ENCODE results near the gene FANCE.

FANCE gene, protein sequence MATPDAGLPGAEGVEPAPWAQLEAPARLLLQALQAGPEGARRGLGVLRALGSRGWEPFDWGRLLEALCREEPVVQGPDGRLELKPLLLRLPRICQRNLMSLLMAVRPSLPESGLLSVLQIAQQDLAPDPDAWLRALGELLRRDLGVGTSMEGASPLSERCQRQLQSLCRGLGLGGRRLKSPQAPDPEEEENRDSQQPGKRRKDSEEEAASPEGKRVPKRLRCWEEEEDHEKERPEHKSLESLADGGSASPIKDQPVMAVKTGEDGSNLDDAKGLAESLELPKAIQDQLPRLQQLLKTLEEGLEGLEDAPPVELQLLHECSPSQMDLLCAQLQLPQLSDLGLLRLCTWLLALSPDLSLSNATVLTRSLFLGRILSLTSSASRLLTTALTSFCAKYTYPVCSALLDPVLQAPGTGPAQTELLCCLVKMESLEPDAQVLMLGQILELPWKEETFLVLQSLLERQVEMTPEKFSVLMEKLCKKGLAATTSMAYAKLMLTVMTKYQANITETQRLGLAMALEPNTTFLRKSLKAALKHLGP

DNA sequence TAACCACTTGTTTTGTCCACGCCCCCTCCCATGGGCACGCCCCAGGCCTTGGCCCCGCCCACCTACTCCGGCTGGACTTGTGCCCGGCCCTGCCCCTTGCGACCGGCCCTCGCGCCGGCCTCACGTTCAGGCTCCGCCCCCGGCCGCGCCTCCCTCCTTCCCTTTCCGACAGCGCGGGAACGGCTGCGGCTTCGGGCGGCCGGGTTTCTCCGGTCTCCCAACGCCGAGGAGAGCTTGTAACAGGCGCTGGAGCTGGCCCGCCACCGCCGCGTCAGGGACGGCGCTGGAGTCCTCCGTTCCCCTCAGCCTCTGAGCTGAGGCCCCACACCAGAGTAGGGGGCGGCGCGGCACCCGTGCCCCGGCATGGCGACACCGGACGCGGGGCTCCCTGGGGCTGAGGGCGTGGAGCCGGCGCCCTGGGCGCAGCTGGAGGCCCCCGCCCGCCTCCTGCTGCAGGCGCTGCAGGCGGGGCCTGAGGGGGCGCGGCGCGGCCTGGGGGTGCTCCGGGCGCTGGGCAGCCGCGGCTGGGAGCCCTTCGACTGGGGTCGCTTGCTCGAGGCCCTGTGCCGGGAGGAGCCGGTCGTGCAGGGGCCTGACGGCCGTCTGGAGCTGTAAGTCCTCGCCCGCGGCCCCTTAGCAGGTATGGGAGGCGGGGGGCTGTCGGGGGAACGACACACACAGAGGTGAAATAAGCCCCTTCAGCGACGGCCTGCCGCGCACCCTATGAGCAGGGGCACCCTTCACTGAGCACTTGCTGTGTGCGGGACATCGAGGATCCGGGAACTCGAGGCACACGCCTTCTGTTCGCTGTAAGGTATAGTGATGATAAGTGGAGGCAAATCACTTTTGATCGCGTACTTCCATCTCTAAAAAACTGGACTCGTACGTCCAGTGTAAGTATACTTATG is at the start of gene FANCE:
TSS of gene FANCE (plus strand) at position 156 of the 908 bp plus-strand sequence. CDS start at position 364, 208 bp downstream.
- DNase-seq (ENCODE audit: low read depth in 2 of 2, low spot score in 1 of 2), result peak; percentile 76 to 83

DNA sequence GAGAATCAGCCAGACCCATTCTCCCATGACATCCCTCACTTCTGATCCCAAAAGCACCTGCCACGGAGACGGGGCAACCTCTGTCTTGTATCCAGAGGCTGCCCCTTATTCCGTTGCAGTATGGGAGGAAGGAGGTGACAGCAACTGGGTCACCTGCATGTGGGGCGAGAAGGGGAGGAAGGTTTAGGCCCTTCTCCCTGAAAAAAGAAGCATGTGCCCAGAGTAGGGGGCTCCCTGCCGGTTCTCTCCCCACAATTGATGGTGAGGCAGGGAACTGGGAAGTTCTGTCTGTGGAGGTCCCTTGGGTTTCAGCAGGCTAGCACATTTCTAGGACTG is 49.3 kb upstream of the FANCE start:
- DNase-seq (ENCODE audit: low read depth in 2 of 2, low spot score in 1 of 2), result no peak

DNA sequence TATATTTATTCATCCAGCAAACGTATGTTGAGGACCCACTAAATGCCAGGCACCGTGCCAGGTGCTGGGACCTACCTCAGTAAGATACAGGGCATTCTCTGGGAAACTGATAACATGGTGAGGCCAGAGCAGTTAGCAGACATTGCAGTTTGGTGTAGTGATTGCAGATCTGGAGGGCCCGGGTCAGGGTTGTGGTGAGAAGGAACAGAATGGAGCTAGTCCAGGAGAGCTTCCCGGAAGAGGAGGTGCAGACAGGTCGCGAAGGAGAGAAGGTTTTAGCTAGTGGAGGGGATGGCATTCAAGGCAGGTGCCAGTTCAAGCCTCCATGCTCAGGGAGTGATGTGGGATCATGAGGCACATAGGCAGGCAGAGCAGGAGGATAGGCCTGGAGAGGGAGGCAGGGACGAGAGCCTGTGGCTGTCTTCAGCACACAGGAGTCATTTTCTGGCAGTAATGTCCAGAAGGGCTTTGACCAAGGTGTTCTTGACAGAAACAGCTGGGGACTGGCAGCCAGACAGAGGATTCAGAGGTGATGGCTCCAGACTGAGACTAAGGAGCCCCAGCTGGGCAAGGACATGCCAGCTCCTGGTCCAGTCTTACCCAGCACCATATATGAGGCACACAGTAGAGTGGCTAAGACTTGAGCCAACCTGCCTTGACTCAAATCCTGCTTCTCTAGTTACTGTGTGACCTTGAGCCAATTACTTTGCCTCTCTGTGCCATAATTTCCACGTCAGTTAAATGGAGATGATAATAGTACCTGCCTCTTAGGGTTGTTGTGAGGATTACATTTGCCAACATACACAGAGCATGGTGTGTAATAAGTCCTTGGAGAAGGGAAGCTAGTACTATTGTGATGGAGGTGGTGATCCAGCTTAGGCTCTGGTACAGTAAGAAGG is 48.3 kb upstream of the FANCE start:
- DNase-seq (ENCODE audit: low read depth in 2 of 2, low spot score in 1 of 2), result no peak

DNA sequence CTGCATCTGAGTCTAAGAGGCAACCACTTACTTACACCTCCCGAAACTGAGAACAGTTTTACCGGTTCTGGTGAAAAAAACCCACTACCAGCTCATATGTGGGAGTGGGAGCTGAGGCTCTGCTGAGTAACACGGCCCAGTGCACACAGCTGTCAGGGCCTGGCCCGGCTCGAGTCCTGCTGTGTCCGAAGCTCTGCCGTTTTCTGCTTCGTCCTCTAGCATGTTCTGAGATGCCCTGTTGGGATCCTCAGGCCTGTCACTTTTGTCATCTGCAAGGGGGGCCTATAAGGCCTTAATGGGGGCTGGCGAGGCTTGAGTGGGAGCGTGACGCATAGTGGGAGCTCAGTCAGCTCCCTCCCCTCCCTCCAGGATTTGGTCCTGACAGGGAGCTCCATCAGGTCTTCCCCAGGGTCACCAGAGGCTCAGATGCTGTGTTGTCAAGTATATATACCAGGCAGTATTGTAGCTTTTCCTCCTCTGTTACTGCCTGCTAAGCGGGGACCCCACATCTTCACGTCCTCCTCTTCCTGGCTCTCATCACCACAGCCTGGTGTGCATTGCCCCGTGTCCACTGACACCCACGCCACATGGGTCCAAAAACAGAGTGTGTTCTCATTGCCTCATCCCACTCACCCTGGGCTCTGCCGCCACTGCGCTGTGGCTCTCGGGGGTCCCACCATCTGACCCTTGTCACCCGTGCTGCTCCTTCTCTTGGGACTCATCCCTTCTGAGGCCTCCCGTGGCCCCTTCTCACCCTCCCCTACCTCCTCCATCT is 45.2 kb upstream of the FANCE start:
- DNase-seq (ENCODE audit: low read depth in 2 of 2, low spot score in 1 of 2), result no peak

DNA sequence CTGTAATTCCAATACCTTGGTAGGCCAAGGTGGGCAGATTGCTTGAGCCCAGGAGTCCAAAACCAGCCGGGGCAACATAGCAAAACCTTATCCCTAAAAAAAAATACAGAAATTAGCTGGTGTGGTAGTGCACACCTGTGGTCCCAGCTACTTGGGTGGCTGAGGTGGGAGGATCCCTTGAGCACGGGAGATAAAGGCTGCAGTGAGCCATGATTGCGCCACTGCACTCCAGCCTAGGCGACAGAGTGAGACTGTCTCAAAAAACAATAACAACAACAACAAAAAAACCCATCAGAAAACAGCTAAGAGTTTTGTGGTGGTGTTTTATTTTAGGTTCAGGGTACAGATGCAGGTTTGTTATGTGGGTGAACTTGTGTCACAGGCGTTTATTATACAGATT is 42.9 kb upstream of the FANCE start:
- DNase-seq (ENCODE audit: low read depth in 2 of 2, low spot score in 1 of 2), result no peak

DNA sequence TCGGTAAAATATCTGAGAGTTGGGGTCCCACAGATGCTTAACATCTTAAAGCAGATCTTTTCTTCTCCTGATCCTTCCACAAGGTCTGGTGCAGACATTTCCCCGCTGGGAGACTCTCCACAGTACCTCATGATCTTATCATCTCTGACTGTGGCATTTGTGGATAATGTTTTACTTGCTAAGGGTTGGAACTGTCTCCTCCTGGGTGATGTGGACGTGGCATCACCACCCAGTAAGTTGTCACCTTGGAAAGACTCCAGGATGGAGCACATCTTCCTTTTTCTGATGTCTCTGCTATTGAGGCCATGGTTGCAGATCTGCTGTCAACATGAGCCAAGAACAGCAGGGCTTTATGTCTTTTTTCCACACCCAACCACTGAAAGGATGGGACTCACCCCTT is 42.0 kb upstream of the FANCE start:
- DNase-seq (ENCODE audit: low read depth in 2 of 2, low spot score in 1 of 2), result no peak

DNA sequence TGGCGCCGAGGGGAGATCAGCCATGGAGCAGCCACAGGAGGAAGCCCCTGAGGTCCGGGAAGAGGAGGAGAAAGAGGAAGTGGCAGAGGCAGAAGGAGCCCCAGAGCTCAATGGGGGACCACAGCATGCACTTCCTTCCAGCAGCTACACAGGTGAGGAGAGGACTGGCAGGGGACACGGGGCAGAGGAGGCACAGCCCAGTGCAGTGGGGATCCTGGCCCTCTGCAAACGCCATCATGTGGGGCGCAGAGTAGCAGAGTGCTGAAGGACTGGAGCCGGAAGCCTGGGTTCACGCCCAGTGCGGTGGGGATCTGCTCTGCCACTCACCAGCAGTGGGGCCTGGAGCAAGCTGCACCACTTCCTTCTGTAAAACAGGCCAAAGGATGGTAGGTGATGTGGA is 41.1 kb upstream of the FANCE start:
- DNase-seq (ENCODE audit: low read depth in 2 of 2, low spot score in 1 of 2), result no peak

DNA sequence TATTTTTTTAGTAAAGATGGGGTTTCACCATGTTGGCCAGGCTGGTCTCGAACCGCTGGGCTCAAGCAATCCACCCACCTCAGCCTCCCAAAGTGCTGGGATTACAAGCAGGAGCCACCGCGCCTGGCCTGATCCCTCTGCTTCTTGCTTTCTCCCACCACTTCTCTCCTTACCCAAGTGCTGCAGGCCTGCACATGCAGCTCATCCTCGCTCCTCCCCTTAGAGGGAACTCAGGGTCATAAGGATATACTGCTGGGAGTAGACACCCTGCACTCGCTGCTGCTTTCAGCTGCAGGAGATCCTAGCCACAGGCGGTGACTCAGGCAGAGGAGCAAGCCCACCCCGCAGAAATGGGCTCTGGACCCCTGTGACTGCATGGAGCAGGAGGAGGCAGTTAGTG is 40.0 kb upstream of the FANCE start:
- DNase-seq (ENCODE audit: low read depth in 2 of 2, low spot score in 1 of 2), result no peak

DNA sequence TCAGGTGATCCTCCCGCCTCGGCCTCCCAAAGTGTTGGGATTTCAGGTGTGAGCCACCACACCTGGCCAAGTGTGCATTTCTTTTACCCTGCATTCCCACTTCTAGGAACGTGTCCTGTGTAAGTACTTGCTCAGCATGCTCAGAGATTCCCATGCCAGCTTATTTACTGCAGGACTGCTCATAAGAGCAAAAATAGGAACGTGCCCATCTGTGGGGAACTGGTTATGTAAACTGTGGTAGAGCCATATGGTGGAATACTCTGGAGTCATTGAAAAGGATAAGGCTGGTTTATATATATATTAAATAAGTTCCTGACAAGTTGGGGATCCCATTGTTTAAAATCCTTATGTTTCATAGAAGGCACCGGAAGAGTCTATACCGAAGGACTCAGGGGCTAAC is 38.2 kb upstream of the FANCE start:
- DNase-seq (ENCODE audit: low read depth in 2 of 2, low spot score in 1 of 2), result no peak

DNA sequence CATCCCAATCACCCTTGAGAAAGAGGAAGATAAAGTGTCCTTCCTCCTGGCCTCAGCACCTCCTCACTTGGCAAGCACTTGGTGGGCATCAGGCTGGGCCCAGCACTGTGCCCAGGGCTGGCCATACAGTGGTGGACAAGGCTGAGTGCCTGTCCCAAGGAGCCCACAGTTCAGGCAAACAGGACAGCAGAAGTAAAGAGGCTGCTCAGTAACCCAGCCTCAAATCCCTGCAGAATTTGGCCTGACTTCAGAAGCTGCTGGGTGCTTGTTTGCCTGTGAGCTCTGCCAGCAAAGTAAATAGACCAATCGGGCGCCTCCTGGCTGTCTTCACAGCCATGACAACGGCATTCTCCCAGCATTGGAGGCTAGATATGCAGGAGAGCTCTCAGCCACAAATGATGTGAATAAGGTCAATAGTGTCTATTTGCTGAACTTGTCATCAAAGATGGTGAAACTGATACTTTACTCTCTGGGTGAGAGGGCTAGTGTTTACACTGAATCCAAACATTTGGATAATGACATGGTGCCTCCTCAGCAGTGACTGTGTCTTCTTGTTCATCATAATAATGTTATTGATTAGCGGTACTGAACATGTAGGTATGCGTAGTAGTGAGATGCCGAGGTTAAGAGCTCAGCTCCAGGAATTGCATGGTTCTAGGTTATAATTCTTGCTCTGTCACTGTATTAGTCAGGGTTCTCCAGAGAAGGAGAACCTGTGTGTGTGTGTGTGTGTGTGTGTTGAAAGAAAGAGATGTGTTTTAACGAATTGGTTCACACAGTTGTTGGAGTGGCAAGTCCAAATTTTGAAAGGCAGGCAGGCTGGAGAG is 36.9 kb upstream of the FANCE start:
- DNase-seq (ENCODE audit: low read depth in 2 of 2, low spot score in 1 of 2), result no peak

DNA sequence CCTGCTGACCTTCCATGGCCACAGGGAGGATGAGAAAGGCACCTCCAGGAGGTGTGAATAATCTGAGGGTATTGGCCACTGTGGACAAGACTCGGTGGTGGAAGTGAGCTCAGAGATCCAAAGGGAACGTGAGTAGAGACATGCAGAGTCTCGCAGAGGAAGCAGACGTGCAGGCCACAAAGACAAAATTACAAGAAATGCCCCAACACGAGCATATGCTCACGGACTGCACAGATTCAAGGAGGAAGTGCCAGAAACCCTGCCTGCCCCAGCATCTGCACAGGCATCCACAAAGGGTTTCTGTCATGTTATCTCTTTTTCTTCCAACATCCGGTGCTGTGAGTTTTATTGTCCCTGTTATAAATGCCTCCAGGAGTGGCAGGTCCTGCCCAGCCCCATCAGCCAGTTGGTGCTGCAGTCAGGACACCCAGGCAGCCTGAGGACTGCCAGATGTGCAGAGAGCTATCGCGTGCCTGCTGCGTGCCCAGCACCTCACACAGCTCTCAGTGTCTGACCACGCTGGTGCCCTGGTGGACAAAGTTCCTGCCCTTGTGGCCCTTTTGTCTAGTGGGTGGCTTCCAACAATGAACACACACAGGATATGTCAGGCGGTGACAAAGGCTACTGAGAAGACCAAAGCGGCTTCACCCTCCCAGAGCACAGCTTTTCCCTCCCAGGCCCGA is 34.0 kb upstream of the FANCE start:
- DNase-seq (ENCODE audit: low read depth in 2 of 2, low spot score in 1 of 2), result no peak

DNA sequence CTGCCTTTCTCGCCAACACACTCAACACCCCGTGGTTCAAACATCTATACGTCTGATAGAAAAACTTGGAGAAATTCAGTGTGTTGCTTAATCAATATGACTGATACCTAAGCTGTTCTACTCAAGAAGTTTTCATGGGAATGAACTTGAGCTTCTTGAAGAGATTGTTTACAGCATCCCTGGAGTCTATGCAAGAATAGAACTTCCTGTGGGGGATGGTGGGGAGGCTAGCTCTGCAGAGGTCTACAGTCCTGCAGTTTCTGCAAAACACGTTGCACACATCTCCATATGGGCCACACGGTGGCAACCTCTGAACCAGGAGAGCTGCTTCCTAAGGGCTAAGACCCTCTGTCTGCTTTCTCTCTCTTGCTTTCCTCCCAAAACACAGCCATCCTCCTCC is 32.7 kb upstream of the FANCE start:
- DNase-seq (ENCODE audit: low read depth in 2 of 2, low spot score in 1 of 2), result no peak

DNA sequence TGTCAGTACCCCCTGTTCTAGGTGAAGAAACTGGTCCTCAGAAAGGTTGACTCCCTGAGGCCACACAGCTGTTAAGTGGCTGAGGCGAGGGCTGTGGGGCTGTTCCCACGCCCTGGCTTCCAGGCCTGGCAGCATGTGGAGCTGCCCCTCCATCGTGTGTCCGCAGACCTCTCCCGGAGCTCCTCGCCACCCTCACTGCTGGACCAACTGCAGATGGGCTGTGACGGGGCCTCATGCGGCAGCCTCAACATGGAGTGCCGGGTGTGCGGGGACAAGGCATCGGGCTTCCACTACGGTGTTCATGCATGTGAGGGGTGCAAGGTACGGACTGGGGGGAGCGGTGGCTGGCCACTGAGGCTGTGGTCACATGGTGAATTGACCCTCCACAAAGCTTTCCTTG is 32.2 kb upstream of the FANCE start:
- DNase-seq (ENCODE audit: low read depth in 2 of 2, low spot score in 1 of 2), result no peak

DNA sequence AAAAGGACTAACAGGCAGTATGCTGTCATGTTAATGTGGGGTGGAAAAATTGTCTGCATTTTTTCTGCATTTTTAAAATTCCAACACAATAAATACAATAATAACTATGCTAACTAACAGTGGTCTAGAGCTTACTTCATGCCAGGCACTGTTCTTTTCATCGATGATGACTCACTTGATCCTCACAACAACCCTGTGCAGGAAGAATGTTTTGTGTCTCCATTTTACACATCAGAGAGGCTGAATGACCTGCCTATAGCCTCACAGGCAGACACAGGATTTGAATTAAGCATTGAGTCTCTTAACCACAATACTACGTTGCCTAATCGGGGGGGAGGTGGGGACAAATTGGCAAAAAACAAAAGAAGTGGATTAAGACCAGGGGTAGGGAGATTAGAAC is 26.9 kb upstream of the FANCE start:
- DNase-seq (ENCODE audit: low read depth in 2 of 2, low spot score in 1 of 2), result no peak

DNA sequence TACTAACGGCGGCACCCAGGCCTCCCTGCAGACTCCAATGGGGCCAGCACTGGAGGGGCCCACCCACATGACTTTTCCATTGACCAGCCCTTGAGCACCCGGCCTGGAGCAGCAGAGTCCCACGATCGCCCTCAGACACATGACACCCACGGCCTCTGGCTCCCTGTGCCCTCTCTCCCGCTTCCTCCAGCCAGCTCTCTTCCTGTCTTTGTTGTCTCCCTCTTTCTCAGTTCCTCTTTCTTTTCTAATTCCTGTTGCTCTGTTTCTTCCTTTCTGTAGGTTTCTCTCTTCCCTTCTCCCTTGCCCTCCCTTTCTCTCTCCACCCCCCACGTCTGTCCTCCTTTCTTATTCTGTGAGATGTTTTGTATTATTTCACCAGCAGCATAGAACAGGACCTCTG is 26.1 kb upstream of the FANCE start:
- DNase-seq (ENCODE audit: low read depth in 2 of 2, low spot score in 1 of 2), result no peak

DNA sequence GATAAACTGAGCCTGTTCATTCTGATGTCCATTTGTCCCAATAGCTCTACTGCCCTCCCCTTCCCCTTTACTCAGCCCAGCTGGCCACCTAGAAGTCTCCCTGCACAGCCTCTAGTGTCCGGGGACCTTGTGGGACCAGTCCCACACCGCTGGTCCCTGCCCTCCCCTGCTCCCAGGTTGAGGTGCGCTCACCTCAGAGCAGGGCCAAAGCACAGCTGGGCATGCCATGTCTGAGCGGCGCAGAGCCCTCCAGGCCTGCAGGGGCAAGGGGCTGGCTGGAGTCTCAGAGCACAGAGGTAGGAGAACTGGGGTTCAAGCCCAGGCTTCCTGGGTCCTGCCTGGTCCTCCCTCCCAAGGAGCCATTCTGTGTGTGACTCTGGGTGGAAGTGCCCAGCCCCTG is 24.7 kb upstream of the FANCE start:
- no peak for DNase-seq (ENCODE audit: low read depth in 2 of 2, low spot score in 1 of 2)

DNA sequence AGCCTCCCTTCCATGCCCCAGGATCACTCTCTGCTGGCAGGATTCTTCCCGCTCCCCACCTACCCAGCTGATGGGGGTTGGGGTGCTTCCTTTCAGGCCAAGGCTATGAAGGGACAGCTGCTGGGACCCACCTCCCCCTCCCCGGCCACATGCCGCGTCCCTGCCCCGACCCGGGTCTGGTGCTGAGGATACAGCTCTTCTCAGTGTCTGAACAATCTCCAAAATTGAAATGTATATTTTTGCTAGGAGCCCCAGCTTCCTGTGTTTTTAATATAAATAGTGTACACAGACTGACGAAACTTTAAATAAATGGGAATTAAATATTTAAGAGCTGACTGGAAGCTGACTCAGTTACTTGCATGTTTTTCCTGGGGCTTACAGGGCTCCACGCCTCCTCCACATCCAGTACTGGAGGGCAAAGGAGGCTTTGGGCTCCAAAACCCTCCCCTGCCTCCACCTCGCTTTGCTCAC is 24.3 kb upstream of the FANCE start:
- DNase-seq (ENCODE audit: low read depth in 2 of 2, low spot score in 1 of 2), result no peak

DNA sequence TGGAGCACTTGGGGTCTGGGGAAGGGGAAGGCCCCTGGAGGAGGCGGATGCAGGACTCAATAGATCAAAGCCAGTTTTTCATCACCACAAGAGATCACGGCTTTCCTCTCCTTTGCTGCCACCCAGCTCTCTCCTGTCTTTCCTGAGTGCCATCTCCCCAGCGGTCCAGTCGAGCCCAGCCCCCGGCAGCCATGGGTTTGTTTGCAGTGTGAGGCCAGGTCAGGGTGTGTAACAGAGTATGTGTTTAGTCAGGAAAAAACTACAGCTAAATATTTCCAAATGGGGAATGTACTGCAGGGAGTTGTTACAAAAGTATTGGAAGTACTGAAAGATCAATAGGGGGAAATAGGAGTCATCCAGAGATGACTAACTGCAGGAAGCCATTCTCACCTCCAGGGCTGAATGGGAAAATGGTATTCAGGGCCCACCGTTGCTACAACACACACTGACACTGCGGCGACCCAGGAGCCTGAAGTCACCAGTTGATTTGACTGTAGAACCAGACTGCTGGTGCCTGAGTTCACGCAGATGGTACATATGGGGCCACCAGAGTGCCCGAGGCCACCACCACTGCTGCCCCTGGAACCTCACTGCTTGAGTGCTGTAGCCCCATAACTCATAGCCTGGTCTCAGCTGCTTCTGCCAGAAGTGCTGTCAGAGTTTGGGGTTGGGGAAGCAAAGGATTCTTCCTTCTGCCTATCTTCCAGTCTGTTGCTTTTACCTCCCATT is 23.6 kb upstream of the FANCE start:
- no peak for DNase-seq (ENCODE audit: low read depth in 2 of 2, low spot score in 1 of 2)
